ENCODE results near the gene KCNC4. TPM values are rescaled to one million over a fixed set of nuclear protein-coding genes. Genes with fewer than 3 reads are reported as not detected.
A peak's percentile ranks its signal among the peaks of the same experiment; 100 is the strongest.

KCNC4 gene
- total RNA-seq, 2 donors from 2014 or later: 12.2 to 14.7 TPM

GRCh38 chr1:110210604-110211495, 736 bp downstream of the KCNC4 start:
- H3K9me3 ChIP-seq (ENCODE audit: control insufficient read depth, low read length, poor library complexity, severe bottlenecking): no peaks in the 10 kb centered on the region
- DNase-seq: peak; percentile 26 to 54 (median 45)
- ATAC-seq: peak; percentile 9
- Mint-ChIP-seq H3K4me1 (peaks cover 45% of the 10 kb centered on the region), H3K4me3 (peak overlapping the region; percentile 94), H3K36me3 (ENCODE audit: low read depth) (no peaks in the 10 kb centered on the region), H3K27ac (peak overlapping the region; percentile 69), H3K27me3 (no peaks in the 10 kb centered on the region)

GRCh38 chr1:110211496-110212168, 1.5 kb downstream of the KCNC4 start:
- Mint-ChIP-seq H3K27me3 (no peaks in the 10 kb centered on the region), H3K4me1 (peaks cover 48% of the 10 kb centered on the region), H3K27ac (peak overlapping the region; percentile 69), H3K36me3 (ENCODE audit: low read depth) (no peaks in the 10 kb centered on the region), H3K4me3 (peak overlapping the region; percentile 94)
- peak; percentile 15 to 39 (median 29) for DNase-seq
- no peaks in the 10 kb centered on the region for H3K9me3 ChIP-seq (ENCODE audit: control insufficient read depth, low read length, poor library complexity, severe bottlenecking)
- ATAC-seq: no peak

DNA sequence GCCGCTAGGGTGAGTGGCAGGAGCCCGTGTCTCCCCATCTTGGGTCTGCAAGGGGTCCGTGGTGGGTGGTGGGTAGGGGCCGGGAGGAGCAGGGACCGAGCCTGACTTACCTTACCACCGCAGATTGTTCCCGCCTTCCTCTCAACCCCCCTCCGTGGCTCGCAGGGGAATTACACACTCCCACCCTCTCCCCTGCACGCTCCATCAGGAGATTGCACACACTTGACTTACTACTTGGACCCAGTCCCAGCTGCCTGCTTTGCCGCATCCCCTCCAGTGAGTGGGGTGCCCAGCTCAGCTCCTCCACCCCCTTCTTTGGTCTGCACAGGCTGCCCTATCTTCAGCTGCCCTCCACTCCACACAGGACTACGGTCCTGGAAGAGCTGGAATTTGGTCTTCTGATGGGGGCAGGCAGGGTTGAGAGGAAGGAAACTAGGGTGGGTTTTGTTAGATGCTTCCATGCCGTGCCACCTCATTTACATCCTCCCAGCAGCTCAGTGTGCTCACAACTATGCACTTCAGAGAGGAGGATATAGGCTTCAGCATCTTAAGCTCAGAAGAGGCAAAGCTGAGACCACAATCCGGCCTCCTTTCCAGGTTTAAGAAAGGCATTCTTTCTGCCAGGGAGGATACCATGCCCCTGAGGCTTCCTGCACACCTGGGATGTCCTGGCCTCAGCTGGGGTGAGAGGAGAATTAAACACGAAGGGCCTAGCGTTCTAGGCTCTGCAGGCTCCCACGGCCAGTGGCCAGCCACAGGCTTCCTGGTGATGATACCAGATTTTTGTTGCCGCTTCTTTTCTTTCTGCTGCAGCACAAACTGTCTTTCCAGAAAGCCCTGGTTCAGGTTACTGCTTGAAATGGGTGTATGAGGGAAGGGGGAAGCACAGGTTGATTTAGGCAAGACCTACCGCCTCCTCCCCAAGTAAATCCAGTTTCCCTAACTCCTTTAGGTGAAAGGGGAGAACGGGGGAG, 2.3 kb downstream of the KCNC4 start:
- peak overlapping the region; percentile 86 for H3K27ac Mint-ChIP-seq
- no peaks in the 10 kb centered on the region for H3K36me3 Mint-ChIP-seq (ENCODE audit: low read depth)
- H3K9me3 ChIP-seq (ENCODE audit: control insufficient read depth, low read length, poor library complexity, severe bottlenecking): no peaks in the 10 kb centered on the region
- no peak for ATAC-seq
- H3K27me3 Mint-ChIP-seq: no peaks in the 10 kb centered on the region
- peaks cover 52% of the 10 kb centered on the region for H3K4me1 Mint-ChIP-seq
- peak overlapping the region; percentile 85 for H3K4me3 Mint-ChIP-seq
- peak in 1 of 3 donors; percentile 11 for DNase-seq

DNA sequence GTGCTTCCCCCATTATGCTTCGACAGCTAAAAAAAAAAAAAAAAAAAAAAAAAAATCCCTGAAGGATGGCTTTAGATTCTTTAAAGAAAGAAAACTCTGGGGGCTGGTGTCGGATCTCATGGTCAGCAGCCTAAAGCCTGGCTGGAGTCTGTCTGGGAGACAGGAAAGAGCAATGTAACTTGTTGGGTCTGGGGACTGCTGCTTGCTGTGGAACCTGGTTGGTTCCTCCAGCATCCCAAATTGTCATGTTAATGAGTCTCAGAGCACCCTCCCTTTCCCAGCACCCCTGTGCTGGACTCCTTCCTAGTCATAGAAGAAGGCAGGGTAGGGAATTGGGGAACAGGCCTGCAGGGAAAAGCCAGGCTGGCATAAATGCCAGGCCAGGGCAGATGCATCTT, 3.0 kb downstream of the KCNC4 start:
- DNase-seq: no peak
- no peak for ATAC-seq
- no peaks in the 10 kb centered on the region for H3K9me3 ChIP-seq (ENCODE audit: control insufficient read depth, low read length, poor library complexity, severe bottlenecking)
- Mint-ChIP-seq H3K27ac (peak overlapping the region; percentile 86), H3K4me1 (peaks cover 51% of the 10 kb centered on the region), H3K27me3 (no peaks in the 10 kb centered on the region), H3K36me3 (ENCODE audit: low read depth) (no peaks in the 10 kb centered on the region), H3K4me3 (peak overlapping the region; percentile 52)

DNA sequence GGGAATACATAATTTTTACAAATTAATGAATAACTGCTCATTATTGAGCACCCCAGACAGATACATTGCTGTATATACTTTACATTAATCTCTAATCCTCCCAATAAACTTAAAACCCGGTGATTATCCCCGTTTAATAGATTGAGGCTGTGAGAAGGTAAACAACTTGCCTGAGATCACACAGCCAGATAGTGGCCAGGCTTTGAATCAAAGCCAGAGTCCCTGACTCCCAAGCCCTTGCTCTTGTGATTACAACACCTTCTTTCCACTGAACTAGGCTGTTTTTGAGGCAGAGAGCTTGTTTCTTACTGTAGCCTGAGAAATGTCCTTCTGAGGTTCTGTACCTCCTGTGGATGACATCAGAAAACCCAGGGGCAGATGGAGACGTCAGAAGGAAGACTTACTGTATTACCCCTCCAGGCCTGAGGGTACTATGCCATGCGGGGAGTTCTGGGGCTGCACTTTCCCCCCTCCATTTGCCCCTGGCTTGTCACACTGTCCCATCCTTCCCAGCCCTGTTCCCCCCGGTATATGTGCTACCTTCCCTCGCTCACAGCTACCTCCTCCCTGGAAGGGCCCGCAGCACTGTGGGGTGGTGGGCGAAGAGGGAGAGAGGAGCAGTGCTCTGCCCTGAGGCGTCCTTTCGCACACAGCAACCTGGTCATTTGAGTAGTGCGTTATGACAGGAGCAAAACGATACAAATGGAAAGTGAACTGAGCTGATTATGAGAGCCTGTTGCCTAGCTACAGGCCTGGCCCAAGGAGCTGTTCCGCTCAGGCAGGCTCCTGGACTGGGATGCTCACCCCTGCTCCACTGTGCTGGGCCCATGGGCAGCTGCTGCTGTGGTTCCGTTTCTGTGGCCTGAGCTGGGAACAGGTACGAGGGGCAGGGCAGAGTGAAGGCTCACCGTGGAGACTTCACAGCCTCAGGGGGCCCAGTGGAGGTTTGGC, 4.6 kb downstream of the KCNC4 start:
- ATAC-seq (no peak), DNase-seq (no peak)
- no peak overlapping the region for H3K4me3 Mint-ChIP-seq
- H3K27me3 Mint-ChIP-seq: no peaks in the 10 kb centered on the region
- peaks cover 46% of the 10 kb centered on the region for H3K4me1 Mint-ChIP-seq
- H3K9me3 ChIP-seq (ENCODE audit: control insufficient read depth, low read length, poor library complexity, severe bottlenecking): no peaks in the 10 kb centered on the region
- H3K36me3 Mint-ChIP-seq (ENCODE audit: low read depth): no peaks in the 10 kb centered on the region
- peak overlapping the region; percentile 86 for H3K27ac Mint-ChIP-seq

DNA sequence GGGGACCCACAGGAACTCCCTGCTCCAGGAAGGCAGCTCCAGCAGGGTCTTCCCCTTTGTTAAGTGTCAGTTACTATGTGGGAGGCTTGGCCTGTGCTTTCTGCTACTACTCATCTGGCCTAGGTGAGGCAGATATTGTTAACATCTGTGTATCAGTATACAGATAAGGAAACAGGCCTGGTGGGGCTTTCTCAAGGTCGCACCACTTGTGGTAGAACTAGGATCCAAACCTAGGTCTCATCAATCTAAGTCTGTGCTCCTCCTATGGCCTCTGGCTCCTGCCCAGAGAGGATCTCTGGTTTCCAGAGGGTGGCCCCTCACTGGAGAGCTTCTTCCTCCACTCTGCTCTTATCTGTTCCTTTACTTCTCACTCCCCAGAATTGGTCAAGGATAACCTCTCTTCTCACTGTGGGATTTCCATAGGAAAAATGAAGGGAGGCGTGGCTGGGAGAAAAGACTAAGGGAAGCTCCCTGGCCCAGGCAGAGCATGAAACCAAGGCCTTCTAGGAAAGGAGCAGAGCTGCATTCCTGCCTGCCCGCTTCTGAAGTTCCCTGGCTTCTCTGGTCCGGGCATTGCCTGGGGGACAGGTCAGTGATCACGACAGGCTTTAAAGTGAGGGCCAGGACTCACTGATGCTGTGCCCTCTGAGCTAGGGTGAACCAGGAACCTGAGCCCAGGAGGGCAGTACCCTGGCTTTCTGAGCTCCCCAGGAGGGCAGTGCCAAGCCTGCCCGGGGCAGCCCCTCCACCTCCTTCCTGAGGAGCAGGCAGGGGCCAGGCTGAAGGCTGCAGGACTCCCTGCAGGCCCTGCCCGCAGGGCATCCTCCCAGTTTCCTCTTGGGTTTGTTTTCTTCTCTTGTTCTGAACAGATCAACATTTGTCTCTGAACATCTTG, 5.8 kb downstream of the KCNC4 start:
- no peaks in the 10 kb centered on the region for H3K9me3 ChIP-seq (ENCODE audit: control insufficient read depth, low read length, poor library complexity, severe bottlenecking)
- Mint-ChIP-seq H3K4me3 (peak overlapping the region; percentile 41), H3K27me3 (no peaks in the 10 kb centered on the region), H3K27ac (peak overlapping the region; percentile 89), H3K36me3 (ENCODE audit: low read depth) (no peaks in the 10 kb centered on the region), H3K4me1 (peaks cover 45% of the 10 kb centered on the region)
- ATAC-seq (no peak), DNase-seq (no peak)

DNA sequence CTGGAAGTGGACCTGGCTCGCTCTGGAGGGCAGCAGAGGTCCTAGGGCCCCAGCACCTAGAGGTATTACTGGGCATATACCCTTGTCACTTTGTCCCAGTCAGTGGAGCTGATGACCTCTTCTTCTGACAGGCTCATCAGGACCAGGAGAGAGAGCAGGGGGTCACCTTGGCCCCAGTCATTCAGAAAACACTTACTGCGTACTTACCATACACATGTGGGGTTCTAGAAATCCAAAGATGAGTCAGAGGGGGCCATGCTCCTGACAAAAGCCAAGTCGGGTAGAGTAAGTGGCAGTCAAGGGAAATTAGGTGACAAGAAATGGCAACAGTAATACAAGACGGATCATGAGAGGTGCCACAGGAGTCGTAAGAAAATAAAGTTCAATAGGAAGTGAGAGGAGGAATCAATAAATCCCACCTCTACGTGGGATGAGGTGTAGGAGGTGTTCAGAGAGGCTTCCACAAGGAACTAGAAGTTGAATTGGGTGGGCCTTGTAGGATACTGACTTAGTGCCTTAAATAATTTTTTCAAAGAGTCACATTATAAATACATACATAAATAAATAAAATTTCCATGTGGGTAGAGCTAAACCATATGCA, 6.8 kb downstream of the KCNC4 start:
- H3K36me3 Mint-ChIP-seq (ENCODE audit: low read depth): no peaks in the 10 kb centered on the region
- no peaks in the 10 kb centered on the region for H3K9me3 ChIP-seq (ENCODE audit: control insufficient read depth, low read length, poor library complexity, severe bottlenecking)
- H3K4me1 Mint-ChIP-seq: peaks cover 40% of the 10 kb centered on the region
- no peak for DNase-seq
- no peaks in the 10 kb centered on the region for H3K27me3 Mint-ChIP-seq
- H3K4me3 Mint-ChIP-seq: no peak overlapping the region
- peak overlapping the region; percentile 89 for H3K27ac Mint-ChIP-seq
- ATAC-seq: no peak

DNA sequence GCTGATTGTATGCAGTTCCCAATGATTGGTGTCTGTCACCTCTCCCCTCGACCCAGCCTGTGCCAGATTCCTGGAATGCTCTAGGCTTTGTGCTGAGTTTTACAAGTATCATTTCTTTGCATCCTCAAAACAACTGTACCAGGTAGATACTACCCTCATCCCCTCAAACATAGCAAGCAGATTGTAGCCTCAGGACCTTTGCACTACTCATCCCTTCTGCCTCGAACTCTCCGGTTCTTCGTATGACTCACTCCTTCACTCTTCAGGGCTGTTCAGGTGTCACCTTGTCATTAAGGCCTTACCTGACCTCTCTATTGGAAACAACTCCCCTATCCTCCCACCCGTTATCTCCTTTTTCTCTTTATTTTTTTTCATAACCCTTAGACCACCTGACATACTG, 8.0 kb downstream of the KCNC4 start:
- no peak for ATAC-seq
- Mint-ChIP-seq H3K27ac (no peak overlapping the region), H3K36me3 (ENCODE audit: low read depth) (no peaks in the 10 kb centered on the region)

DNA sequence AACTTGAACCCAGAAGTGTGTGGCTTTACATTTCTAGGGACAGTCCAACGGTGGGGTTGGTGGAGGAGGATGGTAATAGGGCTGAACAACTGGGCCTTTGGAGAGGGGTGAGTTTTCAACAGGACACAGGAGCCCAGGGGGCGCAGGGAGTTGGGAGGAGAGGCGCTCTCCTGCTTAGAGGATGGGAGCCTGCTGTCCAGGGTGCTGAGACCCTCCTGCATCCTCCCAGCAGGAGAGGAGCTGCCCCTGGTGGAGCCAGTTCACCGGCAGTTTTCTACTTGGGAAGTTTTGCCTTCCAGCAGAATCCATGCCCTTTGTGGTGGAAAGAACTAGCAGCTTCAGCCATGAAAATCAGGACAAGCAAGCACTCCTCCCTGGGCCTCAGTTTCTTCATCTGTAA, 8.6 kb downstream of the KCNC4 start:
- H3K36me3 Mint-ChIP-seq (ENCODE audit: low read depth): no peaks in the 10 kb centered on the region
- DNase-seq (no peak), ATAC-seq (no peak)
- peaks cover 27% of the 10 kb centered on the region for H3K4me1 Mint-ChIP-seq
- H3K27ac Mint-ChIP-seq: no peak overlapping the region
- H3K27me3 Mint-ChIP-seq: no peaks in the 10 kb centered on the region
- H3K4me3 Mint-ChIP-seq: no peak overlapping the region
- H3K9me3 ChIP-seq (ENCODE audit: control insufficient read depth, low read length, poor library complexity, severe bottlenecking): no peaks in the 10 kb centered on the region

More for the DNA sequence above, 8.0 kb downstream of the KCNC4 start:
- H3K4me3 Mint-ChIP-seq: no peak overlapping the region
- no peaks in the 10 kb centered on the region for H3K9me3 ChIP-seq (ENCODE audit: control insufficient read depth, low read length, poor library complexity, severe bottlenecking)
- no peak for DNase-seq
- H3K27me3 Mint-ChIP-seq: no peaks in the 10 kb centered on the region
- peaks cover 33% of the 10 kb centered on the region for H3K4me1 Mint-ChIP-seq

DNA sequence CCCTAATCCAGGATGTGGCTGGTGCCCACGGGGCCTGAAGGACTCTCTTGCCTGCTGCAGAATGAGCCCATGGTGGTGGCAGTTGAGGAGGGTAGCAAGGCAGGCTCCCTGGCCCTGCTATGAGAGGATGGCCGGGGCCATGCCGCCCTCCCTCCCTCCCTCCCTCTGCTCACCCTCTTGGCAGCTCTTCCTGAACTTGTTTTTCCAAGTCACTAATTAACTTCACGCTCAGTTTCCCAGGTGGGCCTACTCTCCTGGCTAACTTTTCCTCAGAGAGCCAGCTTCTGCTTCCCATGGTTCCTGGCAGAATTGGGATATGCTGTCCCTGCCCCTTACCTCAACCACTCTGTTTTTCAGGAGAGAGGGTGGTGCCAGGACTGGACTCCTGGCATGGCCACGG, 10.2 kb downstream of the KCNC4 start:
- DNase-seq (no peak), ATAC-seq (no peak)
- no peaks in the 10 kb centered on the region for H3K9me3 ChIP-seq (ENCODE audit: control insufficient read depth, low read length, poor library complexity, severe bottlenecking)
- H3K4me3 Mint-ChIP-seq: no peak overlapping the region
- no peak overlapping the region for H3K27ac Mint-ChIP-seq
- peaks cover 18% of the 10 kb centered on the region for H3K4me1 Mint-ChIP-seq
- no peaks in the 10 kb centered on the region for H3K27me3 Mint-ChIP-seq
- H3K36me3 Mint-ChIP-seq (ENCODE audit: low read depth): peaks cover 2% of the 10 kb centered on the region

DNA sequence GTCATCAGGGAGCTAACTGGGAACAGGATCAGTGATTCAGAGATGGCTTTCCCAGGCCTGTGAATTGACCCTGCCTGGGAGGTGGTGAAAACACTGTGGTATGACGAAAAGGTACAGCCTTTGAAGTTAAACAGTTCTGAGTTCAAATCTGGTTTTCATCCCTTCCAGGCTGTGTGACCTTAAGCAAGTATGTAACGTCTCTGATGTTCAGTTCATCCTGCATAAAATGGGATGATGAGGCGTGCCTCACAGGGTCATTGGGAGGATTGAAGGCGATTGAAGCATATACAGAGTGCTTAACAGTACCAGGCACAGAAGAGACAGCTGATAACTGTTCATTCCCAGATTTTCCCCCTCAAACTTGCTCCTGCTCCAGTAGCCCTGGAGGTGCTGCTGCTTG, 11.0 kb downstream of the KCNC4 start:
- ATAC-seq: no peak
- DNase-seq: no peak
- no peak overlapping the region for H3K4me3 Mint-ChIP-seq
- H3K27ac Mint-ChIP-seq: peak overlapping the region; percentile 27
- H3K36me3 Mint-ChIP-seq (ENCODE audit: low read depth): peaks cover 2% of the 10 kb centered on the region
- peaks cover 18% of the 10 kb centered on the region for H3K4me1 Mint-ChIP-seq
- H3K27me3 Mint-ChIP-seq: no peaks in the 10 kb centered on the region
- no peaks in the 10 kb centered on the region for H3K9me3 ChIP-seq (ENCODE audit: control insufficient read depth, low read length, poor library complexity, severe bottlenecking)
